ENCODE results near the gene KCNG2. TPM values are rescaled to one million over a fixed set of nuclear protein-coding genes. Genes with fewer than 3 reads are reported as not detected.

KCNG2 gene
- total RNA-seq, 4 donors from 2014 or later, result 0.27 TPM; not detected in 3

GRCh38 chr18:79924814-79925731 is 127.3 kb downstream of the KCNG2 start:
- peaks cover 0 to 37% of the 10 kb centered on the region in 2 donors for H3K36me3 ChIP-seq
- 13 to 32% methylated on average over 7 to 13 of the region's 25 CpGs for WGBS, 2 donors (ENCODE audit: low coverage in 1 of 2)
- peak overlapping the region in 3 of 4 donors; percentile 40 to 76 (median 70) for H3K27ac ChIP-seq

GRCh38 chr18:79926306-79926705 is 128.6 kb downstream of the KCNG2 start:
- Histone ChIP-seq H3K27me3 (no peaks in the 10 kb centered on the region), H3K9me3 (peaks cover 0 to 30% (median 0%) of the 10 kb centered on the region in 3 donors), H3K4me1 (peaks cover 0 to 22% (median 6%) of the 10 kb centered on the region in 3 donors), H3K4me3 (no peak overlapping the region), H3K36me3 (peaks cover 0 to 42% of the 10 kb centered on the region in 2 donors), H3K27ac (no peak overlapping the region)
- WGBS, 2 donors (ENCODE audit: low coverage in 1 of 2), result 97 to 100% methylated on average over 1 to 9 of the region's 11 CpGs
- TF ChIP-seq EP300 (IDR thresholded peaks at IDR 0.05) (no peak), POLR2A (IDR thresholded peaks at IDR 0.05) (no peak), CTCF (IDR thresholded peaks at IDR 0.05) (no peak), POLR2AphosphoS5 (IDR thresholded peaks at IDR 0.05) (no peak)
- no peak for ATAC-seq

More at GRCh38 chr18:79924814-79925731, 127.3 kb downstream of the KCNG2 start:
- H3K4me1 ChIP-seq, result peaks cover 0 to 22% (median 6%) of the 10 kb centered on the region in 3 donors
- TF ChIP-seq POLR2A (IDR thresholded peaks at IDR 0.05), result no peak
- TF ChIP-seq CTCF (IDR thresholded peaks at IDR 0.05), result peak in 3 of 4 experiments; percentile 18 to 44 (median 40)
- TF ChIP-seq POLR2AphosphoS5 (IDR thresholded peaks at IDR 0.05), result no peak
- TF ChIP-seq EP300 (IDR thresholded peaks at IDR 0.05), result no peak
- H3K9me3 ChIP-seq, result peaks cover 0 to 19% (median 0%) of the 10 kb centered on the region in 3 donors
- H3K4me3 ChIP-seq, result peak overlapping the region in 1 of 2 donors; percentile 18
- peak; percentile 83 for ATAC-seq
- H3K27me3 ChIP-seq, result no peaks in the 10 kb centered on the region

- WGBS, 2 donors (ENCODE audit: low coverage in 1 of 2), result 66 to 96% methylated on average over 4 to 5 of the region's 21 CpGs
- no peak for ATAC-seq
- H3K4me1 ChIP-seq, result peaks cover 0 to 22% (median 6%) of the 10 kb centered on the region in 3 donors
- H3K4me3 ChIP-seq, result no peak overlapping the region
- TF ChIP-seq POLR2AphosphoS5 (IDR thresholded peaks at IDR 0.05) (no peak), CTCF (IDR thresholded peaks at IDR 0.05) (no peak), EP300 (IDR thresholded peaks at IDR 0.05) (no peak), POLR2A (IDR thresholded peaks at IDR 0.05) (no peak)
- peaks cover 0 to 41% of the 10 kb centered on the region in 2 donors for H3K36me3 ChIP-seq
- H3K9me3 ChIP-seq, result peaks cover 0 to 37% (median 0%) of the 10 kb centered on the region in 3 donors
- no peak overlapping the region for H3K27ac ChIP-seq
- H3K27me3 ChIP-seq, result no peaks in the 10 kb centered on the region
These were observed 129.2 kb downstream of the KCNG2 start for GRCh38 chr18:79926715-79927606.

GRCh38 chr18:79927607-79928562 is 130.1 kb downstream of the KCNG2 start:
- no peaks in the 10 kb centered on the region for H3K27me3 ChIP-seq
- ATAC-seq, result no peak
- no peak overlapping the region for H3K4me3 ChIP-seq
- TF ChIP-seq POLR2AphosphoS5 (IDR thresholded peaks at IDR 0.05) (no peak), EP300 (IDR thresholded peaks at IDR 0.05) (no peak), POLR2A (IDR thresholded peaks at IDR 0.05) (no peak), CTCF (IDR thresholded peaks at IDR 0.05) (no peak)
- H3K4me1 ChIP-seq, result peaks cover 0 to 22% (median 6%) of the 10 kb centered on the region in 3 donors
- WGBS, 2 donors (ENCODE audit: low coverage in 1 of 2), result 100% methylated on average over 1 of the region's 25 CpGs; no CpG with 5 or more reads in 1 of the 2 donors
- H3K9me3 ChIP-seq, result peaks cover 0 to 46% (median 0%) of the 10 kb centered on the region in 3 donors
- H3K36me3 ChIP-seq, result peaks cover 0 to 39% of the 10 kb centered on the region in 2 donors
- H3K27ac ChIP-seq, result no peak overlapping the region

Measured in gastroesophageal sphincter (tissue), 4 donors.